Mucosa of descending colon (tissue), 3 donors: ENCODE measurements around the gene GID8. TPM values are rescaled to one million over a fixed set of nuclear protein-coding genes. Genes with fewer than 3 reads are reported as not detected.
A peak's percentile ranks its signal among the peaks of the same experiment; 100 is the strongest.

Experiments used
- ATAC-seq: fragments of 200-7000 bp; cut with Tn5 transposase; one replicate; pipeline ENCODE4 v1.9.1; 2020; ENCODE audit warnings: mild to moderate bottlenecking, moderate library complexity
- DNase-seq, 3 donors: peaks; one replicate each; pipeline ENCODE4 v3.0.0-alpha.2; 2020
- H3K36me3 ChIP-seq: fragments of 200-600 bp; one replicate; pipeline ENCODE4 v1.8.0; 2021; ENCODE audit warnings: low read depth, mild to moderate bottlenecking
- H3K4me1 ChIP-seq: fragments of 200-600 bp; one replicate; pipeline ENCODE4 v1.8.0; 2021; ENCODE audit warnings: low read depth, mild to moderate bottlenecking
- H3K4me3 ChIP-seq: fragments of 200-600 bp; one replicate; pipeline ENCODE4 v1.8.0; 2021; ENCODE audit warnings: mild to moderate bottlenecking
- H3K9me3 ChIP-seq: fragments of 200-600 bp; one replicate; pipeline ENCODE4 v1.8.0; 2021; ENCODE audit warnings: mild to moderate bottlenecking
- intact Hi-C, 2 donors: fragments of 100-400 bp; cut with DNase I in 1 of 2; cut with micrococcal nuclease in 1 of 2; formaldehyde crosslinking; loops; one replicate each; pipeline versions ENCODE4 v1.11.0 to v1.11.1; 2022; cut with DNase I, micrococcal nuclease
- total RNA-seq, 3 donors: library from RNA; stranded (reverse); fragmentation: NEBNext Ultra II Directional in 2 of 3; extraction: Animal tissue kit (Norgen Biotek cat#: 25700) in 2 of 3; gene quantifications; one replicate each; pipeline versions ENCODE4 v1.2.1 to v1.2.4, GENCODE V29; 2021 to 2023
- TF ChIP-seq, protein P1 (sequence below): fragments of 200-600 bp; IDR thresholded peaks from one replicate; pipeline ENCODE4 v1.8.0; 2022; ENCODE audit warnings: antibody characterized with exemption, mild to moderate bottlenecking
- donor health status: DM: no; HTN: no; CAD: no; lungs with moderate emphysema.
- donor health status: DM: no; HTN: no; CAD: no.
- donor health status: DM: no; HTN: yes; CAD: no.

Gene GID8
- total RNA-seq, 3 donors from 2014 or later = 32.6 to 37.1 (median 34.2) TPM

DNA sequence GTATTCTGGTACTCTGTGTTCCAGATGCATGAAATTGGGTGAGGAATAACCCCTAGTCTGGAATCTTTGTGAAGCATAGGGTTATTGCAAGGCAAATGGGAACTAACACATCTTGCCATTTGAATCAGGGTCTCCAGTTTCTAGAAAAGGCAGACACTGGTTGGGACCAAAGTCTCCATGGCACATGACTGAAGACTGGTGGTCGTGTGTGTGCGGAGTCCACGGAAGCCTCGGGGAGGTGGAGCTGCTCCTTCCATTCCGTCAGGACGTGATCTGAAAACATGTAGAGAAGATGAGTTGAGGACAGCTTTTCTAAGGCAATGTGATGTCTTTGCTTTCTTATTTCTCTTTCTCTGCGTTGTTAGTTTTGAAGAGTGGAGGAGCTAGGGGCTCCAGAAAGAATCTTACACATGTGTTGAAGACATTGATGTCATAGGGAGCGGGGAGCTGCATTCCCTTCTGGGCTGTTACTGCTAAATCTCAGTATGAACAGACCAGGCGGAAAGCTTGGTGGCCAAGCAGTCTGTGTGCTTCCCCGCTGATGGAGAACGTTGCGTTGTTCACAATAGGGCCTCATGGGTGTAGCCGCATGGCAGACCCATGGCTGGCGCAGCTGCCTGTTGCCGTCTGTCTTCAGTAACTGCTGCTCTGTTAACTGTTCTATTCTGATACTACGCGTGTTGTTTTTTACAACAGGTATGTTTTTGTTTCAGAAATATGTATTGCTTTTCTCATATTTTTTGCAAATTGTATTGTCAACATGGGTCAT lies 9.8 kb downstream of the GID8 start:
- intact Hi-C loops = no loop called here
- no peak for ATAC-seq
- Histone ChIP-seq H3K4me3 (no peak overlapping the region), H3K9me3 (no peaks in the 10 kb centered on the region), H3K36me3 (peaks cover 17% of the 10 kb centered on the region), H3K4me1 (peaks cover 10% of the 10 kb centered on the region)
- DNase-seq = no peak
- TF ChIP-seq, protein P1, sequence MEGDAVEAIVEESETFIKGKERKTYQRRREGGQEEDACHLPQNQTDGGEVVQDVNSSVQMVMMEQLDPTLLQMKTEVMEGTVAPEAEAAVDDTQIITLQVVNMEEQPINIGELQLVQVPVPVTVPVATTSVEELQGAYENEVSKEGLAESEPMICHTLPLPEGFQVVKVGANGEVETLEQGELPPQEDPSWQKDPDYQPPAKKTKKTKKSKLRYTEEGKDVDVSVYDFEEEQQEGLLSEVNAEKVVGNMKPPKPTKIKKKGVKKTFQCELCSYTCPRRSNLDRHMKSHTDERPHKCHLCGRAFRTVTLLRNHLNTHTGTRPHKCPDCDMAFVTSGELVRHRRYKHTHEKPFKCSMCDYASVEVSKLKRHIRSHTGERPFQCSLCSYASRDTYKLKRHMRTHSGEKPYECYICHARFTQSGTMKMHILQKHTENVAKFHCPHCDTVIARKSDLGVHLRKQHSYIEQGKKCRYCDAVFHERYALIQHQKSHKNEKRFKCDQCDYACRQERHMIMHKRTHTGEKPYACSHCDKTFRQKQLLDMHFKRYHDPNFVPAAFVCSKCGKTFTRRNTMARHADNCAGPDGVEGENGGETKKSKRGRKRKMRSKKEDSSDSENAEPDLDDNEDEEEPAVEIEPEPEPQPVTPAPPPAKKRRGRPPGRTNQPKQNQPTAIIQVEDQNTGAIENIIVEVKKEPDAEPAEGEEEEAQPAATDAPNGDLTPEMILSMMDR = no peak

- intact Hi-C loops = no loop called here
- peak in 1 of 3 donors; percentile 14 for DNase-seq
- no peaks in the 10 kb centered on the region for H3K9me3 ChIP-seq
- ATAC-seq = no peak
- TF ChIP-seq, protein P1 = no peak
- H3K36me3 ChIP-seq = peaks cover 8% of the 10 kb centered on the region
- no peak overlapping the region for H3K4me3 ChIP-seq
- peaks cover 21% of the 10 kb centered on the region for H3K4me1 ChIP-seq
These were observed 11.3 kb downstream of the GID8 start for GRCh38 chr20:62949153-62949821.

- Histone ChIP-seq H3K4me1 (peaks cover 23% of the 10 kb centered on the region), H3K9me3 (no peaks in the 10 kb centered on the region), H3K36me3 (peaks cover 4% of the 10 kb centered on the region), H3K4me3 (no peak overlapping the region)
- TF ChIP-seq, protein P1 = no peak
- ATAC-seq (no peak), DNase-seq (peak in 1 of 3 donors; percentile 15)
- intact Hi-C loops = no loop called here
These were observed 12.0 kb downstream of the GID8 start for GRCh38 chr20:62949962-62950361.

GRCh38 chr20:62950741-62951140 lies 12.8 kb downstream of the GID8 start:
- Histone ChIP-seq H3K9me3 (no peaks in the 10 kb centered on the region), H3K4me3 (no peak overlapping the region), H3K4me1 (peaks cover 27% of the 10 kb centered on the region), H3K36me3 (peaks cover 3% of the 10 kb centered on the region)
- DNase-seq (peak in 1 of 3 donors; percentile 14), ATAC-seq (no peak)
- intact Hi-C loops = no loop called here
- TF ChIP-seq, protein P1 = no peak

DNA sequence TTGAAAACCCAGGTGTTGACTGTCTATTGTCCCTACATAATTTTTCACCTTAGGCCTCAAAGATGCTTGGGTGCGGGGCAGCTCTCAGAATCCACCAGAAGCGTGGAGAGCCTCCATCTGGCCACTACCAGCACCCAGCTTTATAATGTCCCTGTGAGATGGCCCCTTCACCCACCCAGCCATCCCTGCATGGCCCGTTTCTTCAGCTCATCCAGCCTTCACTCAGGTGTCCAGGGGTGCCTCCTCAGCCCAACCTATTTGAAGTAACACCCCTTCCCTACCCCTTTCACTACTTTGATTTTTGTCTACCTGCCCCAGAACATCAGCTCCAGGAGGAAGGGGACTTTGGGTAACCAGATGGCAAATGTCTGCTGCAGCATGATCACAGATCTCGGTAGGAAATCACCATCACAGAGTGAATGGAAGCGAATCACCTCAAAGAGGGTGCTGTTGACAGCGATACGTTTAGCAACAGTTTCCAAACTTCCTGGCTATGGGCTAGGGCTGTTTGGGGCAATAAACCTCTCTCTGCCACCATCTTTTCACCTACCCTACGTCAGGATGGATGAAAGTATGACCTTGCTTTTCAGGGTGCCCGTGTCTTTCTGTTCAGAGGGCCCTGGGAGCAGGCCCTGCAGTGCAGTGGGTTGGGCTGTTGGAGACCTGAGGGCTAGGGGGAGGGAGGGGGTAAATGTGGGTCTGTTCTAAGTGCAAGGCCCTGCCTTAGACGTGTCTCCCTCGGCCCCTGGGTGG lies 13.4 kb downstream of the GID8 start:
- H3K4me3 ChIP-seq = no peak overlapping the region
- ATAC-seq (no peak), DNase-seq (peak in 2 of 3 donors; percentile 11 to 30)
- H3K4me1 ChIP-seq = peaks cover 30% of the 10 kb centered on the region
- H3K36me3 ChIP-seq = no peaks in the 10 kb centered on the region
- intact Hi-C loops = no loop called here
- no peaks in the 10 kb centered on the region for H3K9me3 ChIP-seq
- TF ChIP-seq, protein P1 = no peak
